Measurements from ENCODE around the gene BMP8B. TPM values are rescaled to one million over a fixed set of nuclear protein-coding genes. Genes with fewer than 3 reads are reported as not detected.
A peak's percentile ranks its signal among the peaks of the same experiment; 100 is the strongest.

Gene BMP8B
- total RNA-seq, 1 experiment from 2014 or later: 0.42 TPM

- Histone ChIP-seq H3K56ac (ENCODE audit: insufficient read length, low read depth, low read length) (no peak overlapping the region), H3K14ac (ENCODE audit: insufficient read depth, low read length) (no peak overlapping the region), H3K18ac (ENCODE audit: insufficient read length, low read depth, low read length) (no peak overlapping the region), H2AK5ac (ENCODE audit: insufficient read length, low read length) (no peak overlapping the region), H4K8ac (replicated peaks; ENCODE audit: insufficient read length, low read depth, low read length) (no peak overlapping the region), H3K9me3 (ENCODE audit: control insufficient read depth, low read depth, low read length) (no peaks in the 10 kb centered on the region), H3K9ac (ENCODE audit: extremely low read depth, insufficient read length, low read length) (no peak overlapping the region), H3K27ac (ENCODE audit: insufficient read length, low read depth, low read length) (no peak overlapping the region), H3T11ph (ENCODE audit: low read length) (no peak overlapping the region), H3K23me2 (ENCODE audit: insufficient read length, low read depth, low read length, poor library complexity, severe bottlenecking) (no peaks in the 10 kb centered on the region), H3K23ac (ENCODE audit: insufficient read length, low read depth, low read length) (no peak overlapping the region), H3K79me2 (ENCODE audit: insufficient read depth, low read length) (no peaks in the 10 kb centered on the region), H3K4ac (ENCODE audit: low read depth, low read length) (no peak overlapping the region), H2BK15ac (ENCODE audit: low read depth, low read length) (no peak overlapping the region), H4K20me1 (ENCODE audit: control insufficient read depth, insufficient read depth, insufficient read length) (no peaks in the 10 kb centered on the region), H3K27me3 (ENCODE audit: insufficient read depth, low read length) (no peaks in the 10 kb centered on the region), H2AFZ (ENCODE audit: low read length) (no peak overlapping the region), H3K4me2 (ENCODE audit: insufficient read depth, insufficient read length, low read length) (no peak overlapping the region), H2BK12ac (ENCODE audit: insufficient read length, low read depth, low read length) (no peak overlapping the region), H2BK20ac (ENCODE audit: low read depth, low read length, poor library complexity, severe bottlenecking) (no peak overlapping the region), H3K79me1 (ENCODE audit: insufficient read depth, low read depth, low read length, poor library complexity, severe bottlenecking) (no peaks in the 10 kb centered on the region), H2BK120ac (ENCODE audit: low read depth, low read length, poor library complexity, severe bottlenecking) (no peak overlapping the region), H4K5ac (ENCODE audit: insufficient read length, low read depth, low read length) (no peak overlapping the region), H3K4me1 (ENCODE audit: insufficient read depth, low read length) (no peaks in the 10 kb centered on the region), H2BK5ac (ENCODE audit: insufficient read length, low read length) (no peak overlapping the region), H4K91ac (ENCODE audit: insufficient read length, low read depth, low read length) (no peak overlapping the region)
- Mint-ChIP-seq H3K9me3 (no peaks in the 10 kb centered on the region), H3K36me3 (ENCODE audit: insufficient read depth in 1 of 3, low read depth in 3 of 3) (no peaks in the 10 kb centered on the region; a peak in 1 of 7 replicates), H3K27me3 (ENCODE audit: low read depth) (peaks cover 34% of the 10 kb centered on the region), H3K27ac (peak overlapping the region in 1 of 3 experiments; percentile 10; a peak in 1 of 7 replicates), H3K4me3 (no peak overlapping the region), H3K4me1 (peaks cover 0 to 7% of the 10 kb centered on the region in 2 experiments)
- TF ChIP-seq, protein P1, sequence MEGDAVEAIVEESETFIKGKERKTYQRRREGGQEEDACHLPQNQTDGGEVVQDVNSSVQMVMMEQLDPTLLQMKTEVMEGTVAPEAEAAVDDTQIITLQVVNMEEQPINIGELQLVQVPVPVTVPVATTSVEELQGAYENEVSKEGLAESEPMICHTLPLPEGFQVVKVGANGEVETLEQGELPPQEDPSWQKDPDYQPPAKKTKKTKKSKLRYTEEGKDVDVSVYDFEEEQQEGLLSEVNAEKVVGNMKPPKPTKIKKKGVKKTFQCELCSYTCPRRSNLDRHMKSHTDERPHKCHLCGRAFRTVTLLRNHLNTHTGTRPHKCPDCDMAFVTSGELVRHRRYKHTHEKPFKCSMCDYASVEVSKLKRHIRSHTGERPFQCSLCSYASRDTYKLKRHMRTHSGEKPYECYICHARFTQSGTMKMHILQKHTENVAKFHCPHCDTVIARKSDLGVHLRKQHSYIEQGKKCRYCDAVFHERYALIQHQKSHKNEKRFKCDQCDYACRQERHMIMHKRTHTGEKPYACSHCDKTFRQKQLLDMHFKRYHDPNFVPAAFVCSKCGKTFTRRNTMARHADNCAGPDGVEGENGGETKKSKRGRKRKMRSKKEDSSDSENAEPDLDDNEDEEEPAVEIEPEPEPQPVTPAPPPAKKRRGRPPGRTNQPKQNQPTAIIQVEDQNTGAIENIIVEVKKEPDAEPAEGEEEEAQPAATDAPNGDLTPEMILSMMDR (conservative IDR thresholded peaks at IDR 0.05): peak; percentile 76
- DNase-seq: peak; percentile 82
- WGBS (ENCODE audit: extremely low coverage, insufficient read length, low lambda C conversion rate): no CpG with 5 or more reads among the region's 11 CpGs
Measured at GRCh38 chr1:39816415-39817090, 27.9 kb upstream of the BMP8B start.

Data from H9 (cell line).